ENCODE data around the gene PFKFB1.

Gene PFKFB1

GRCh38 chrX:54994099-54994498 lies at the start of gene PFKFB1:
Gene PFKFB1, minus strand, starts transcription at chrX:54994188. Its CDS starts 181 bp downstream, at chrX:54994007.
- no peak for DNase-seq

- no peak for DNase-seq
These were observed 47.5 kb upstream of the PFKFB1 start for GRCh38 chrX:55041514-55041913.

- DNase-seq: no peak
These were observed 45.5 kb upstream of the PFKFB1 start for GRCh38 chrX:55039471-55039870.

- no peak for DNase-seq
These were observed 39.4 kb upstream of the PFKFB1 start for GRCh38 chrX:55033429-55033828.

- DNase-seq: no peak
These were observed 36.5 kb upstream of the PFKFB1 start, which contains the start of gene ALAS2 for GRCh38 chrX:55030271-55031205. Gene ALAS2, minus strand, starts transcription at chrX:55030977. Its CDS starts 4,977 bp downstream, at chrX:55026000.

GRCh38 chrX:55029291-55029690 lies 35.3 kb upstream of the PFKFB1 start:
- DNase-seq: no peak

- no peak for DNase-seq
These were observed 34.6 kb upstream of the PFKFB1 start for GRCh38 chrX:55028611-55029010.

GRCh38 chrX:55028040-55028439 lies 34.1 kb upstream of the PFKFB1 start:
- DNase-seq: no peak

GRCh38 chrX:55026840-55027239 lies 32.9 kb upstream of the PFKFB1 start:
- DNase-seq: no peak

- no peak for DNase-seq
These were observed 32.2 kb upstream of the PFKFB1 start for GRCh38 chrX:55026143-55026542.

- DNase-seq: no peak
These were observed 20.9 kb upstream of the PFKFB1 start for GRCh38 chrX:55014897-55015299.

- DNase-seq: no peak
These were observed 17.3 kb upstream of the PFKFB1 start for GRCh38 chrX:55011294-55011693.

- no peak for DNase-seq
These were observed 14.8 kb upstream of the PFKFB1 start for GRCh38 chrX:55008571-55009358.

- no peak for DNase-seq
These were observed 13.7 kb upstream of the PFKFB1 start for GRCh38 chrX:55007656-55008055.

- no peak for DNase-seq
These were observed 13.0 kb upstream of the PFKFB1 start for GRCh38 chrX:55006827-55007621.

- no peak for DNase-seq
These were observed 11.3 kb upstream of the PFKFB1 start for GRCh38 chrX:55005256-55005655.

- no peak for DNase-seq
These were observed 10.2 kb upstream of the PFKFB1 start for GRCh38 chrX:55004231-55004630.

- DNase-seq: peak; percentile 90
These were observed 6.0 kb upstream of the PFKFB1 start, which contains the start of gene APEX2 for GRCh38 chrX:54999717-55000598. Gene APEX2, plus strand, starts transcription at chrX:55000363. Its CDS starts 60 bp downstream, at chrX:55000423.

GRCh38 chrX:54995621-54996020 lies 1.6 kb upstream of the PFKFB1 start:
- no peak for DNase-seq

GRCh38 chrX:54994668-54995351 lies 822 bp upstream of the PFKFB1 start:
- DNase-seq: no peak
